DOHH2 (cell line): Measurements from ENCODE around the gene NKAIN2.

Experiments used
- EZH2phosphoT487 ChIP-seq: fragments of 200-600 bp; sonication (generic); IDR thresholded peaks from 2 replicates; pipeline ENCODE4 v1.6.1; 2017; ENCODE audit warnings: borderline replicate concordance, mild to moderate bottlenecking, antibody characterized with exemption, low read length, moderate library complexity, mixed read lengths
- TF ChIP-seq, protein P1 (sequence below): fragments of 200-600 bp; sonication (generic); IDR thresholded peaks from one replicate; pipeline ENCODE4 v1.5.1; 2014; ENCODE audit warnings: antibody characterized with exemption, mild to moderate bottlenecking, low read depth, low read length; ENCODE audit not compliant: poor library complexity, severe bottlenecking

DNA sequence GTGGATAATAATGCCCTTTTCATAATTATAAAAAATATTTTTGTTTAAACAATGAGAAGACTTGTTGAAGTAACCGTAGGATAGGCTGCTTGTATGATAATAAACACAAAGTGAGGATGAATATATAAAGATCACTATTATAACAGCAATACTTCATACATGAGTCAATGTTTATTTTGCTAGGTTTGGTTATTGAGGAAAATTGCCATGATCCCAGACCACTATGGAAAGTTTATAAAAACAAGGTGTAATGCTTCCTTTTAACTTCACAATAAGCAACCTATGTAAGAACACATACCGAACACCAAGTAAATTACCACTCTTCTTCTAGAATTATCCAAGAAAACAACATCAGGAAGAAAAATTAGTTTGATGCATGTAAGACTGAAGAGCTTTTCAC is 663.3 kb downstream of the NKAIN2 start:
- TF ChIP-seq EZH2phosphoT487, result no peak
- TF ChIP-seq, protein P1, sequence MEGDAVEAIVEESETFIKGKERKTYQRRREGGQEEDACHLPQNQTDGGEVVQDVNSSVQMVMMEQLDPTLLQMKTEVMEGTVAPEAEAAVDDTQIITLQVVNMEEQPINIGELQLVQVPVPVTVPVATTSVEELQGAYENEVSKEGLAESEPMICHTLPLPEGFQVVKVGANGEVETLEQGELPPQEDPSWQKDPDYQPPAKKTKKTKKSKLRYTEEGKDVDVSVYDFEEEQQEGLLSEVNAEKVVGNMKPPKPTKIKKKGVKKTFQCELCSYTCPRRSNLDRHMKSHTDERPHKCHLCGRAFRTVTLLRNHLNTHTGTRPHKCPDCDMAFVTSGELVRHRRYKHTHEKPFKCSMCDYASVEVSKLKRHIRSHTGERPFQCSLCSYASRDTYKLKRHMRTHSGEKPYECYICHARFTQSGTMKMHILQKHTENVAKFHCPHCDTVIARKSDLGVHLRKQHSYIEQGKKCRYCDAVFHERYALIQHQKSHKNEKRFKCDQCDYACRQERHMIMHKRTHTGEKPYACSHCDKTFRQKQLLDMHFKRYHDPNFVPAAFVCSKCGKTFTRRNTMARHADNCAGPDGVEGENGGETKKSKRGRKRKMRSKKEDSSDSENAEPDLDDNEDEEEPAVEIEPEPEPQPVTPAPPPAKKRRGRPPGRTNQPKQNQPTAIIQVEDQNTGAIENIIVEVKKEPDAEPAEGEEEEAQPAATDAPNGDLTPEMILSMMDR, result no peak
